Esophagus squamous epithelium (tissue), 5 donors: ENCODE results near the gene RCOR2. TPM values are rescaled to one million over a fixed set of nuclear protein-coding genes. Genes with fewer than 3 reads are reported as not detected.

Experiments used
- DNase-seq: peaks from one replicate; lab custom pipeline; 2025; lab: John Stamatoyannopoulos, UW
- H3K27ac ChIP-seq, 4 donors: fragments of 200-600 bp; sonication (generic); one replicate each; pipeline ENCODE4 v1.5.1; 2016 to 2019; ENCODE audit warnings: mild to moderate bottlenecking in 1 of 4
- H3K27me3 ChIP-seq, 4 donors: fragments of 200-600 bp; sonication (generic); 1 replicate in 3 of 4; 2 replicates in 1 of 4; pipeline versions ENCODE4 v1.5.1 to v1.6.0; 2017 to 2021; ENCODE audit warnings: antibody characterized with exemption in 1 of 4
- H3K36me3 ChIP-seq, 3 donors: fragments of 200-600 bp; sonication (generic); one replicate each; pipeline ENCODE4 v1.5.1; 2016 to 2019
- H3K4me1 ChIP-seq, 3 donors: fragments of 200-600 bp; sonication (generic); one replicate each; pipeline ENCODE4 v1.5.1; 2017 to 2019
- H3K4me3 ChIP-seq, 4 donors: fragments of 200-600 bp; sonication (generic); 1 replicate in 3 of 4; 2 replicates in 1 of 4; pipeline ENCODE4 v1.5.1; 2016 to 2019; ENCODE audit warnings: mild to moderate bottlenecking in 2 of 4, moderate library complexity in 1 of 4
- H3K9me3 ChIP-seq, 3 donors: fragments of 200-600 bp; sonication (generic); one replicate each; pipeline ENCODE4 v1.5.1; 2016 to 2019
- POLR2A ChIP-seq, 4 donors: fragments of 450-650 bp; IDR thresholded peaks; one replicate each; pipeline ENCODE4 v1.6.1; 2017; ENCODE audit warnings: antibody characterized with exemption in 4 of 4, mild to moderate bottlenecking in 4 of 4, moderate library complexity in 3 of 4
- WGBS, 2 donors: methylation state at CpG; one replicate each; pipeline ENCODE4 v1.1.5; 2018; 5-methylcytosine and 5-hydroxymethylcytosine counted together
- intact Hi-C: fragments of 100-400 bp; cut with DNase I; formaldehyde crosslinking; loops from one replicate; pipeline ENCODE4 v1.15.0; 2022
- total RNA-seq, 4 donors: library from RNA; depleted of rRNA; stranded (reverse); fragments of >200 nt; gene quantifications; one replicate each; pipeline ENCODE4 v1.1.0, GENCODE V29; 2016
- TF ChIP-seq, protein P1 (sequence below), 6 experiments: fragments of 450-650 bp in 4 of 6; fragments of 200-600 bp in 2 of 6; sonication (generic) in 2 of 6; IDR thresholded peaks; one replicate each; pipeline ENCODE4 v1.5.1; 2016 to 2019; ENCODE audit warnings: antibody characterized with exemption in 6 of 6, mild to moderate bottlenecking in 4 of 6, moderate library complexity in 4 of 6
- donor health status: DM: yes; HTN: yes; CAD: no.

Gene RCOR2
- total RNA-seq, 4 donors from 2014 or later, result 0.19 to 0.49 (median 0.22) TPM; not detected in 1

DNA sequence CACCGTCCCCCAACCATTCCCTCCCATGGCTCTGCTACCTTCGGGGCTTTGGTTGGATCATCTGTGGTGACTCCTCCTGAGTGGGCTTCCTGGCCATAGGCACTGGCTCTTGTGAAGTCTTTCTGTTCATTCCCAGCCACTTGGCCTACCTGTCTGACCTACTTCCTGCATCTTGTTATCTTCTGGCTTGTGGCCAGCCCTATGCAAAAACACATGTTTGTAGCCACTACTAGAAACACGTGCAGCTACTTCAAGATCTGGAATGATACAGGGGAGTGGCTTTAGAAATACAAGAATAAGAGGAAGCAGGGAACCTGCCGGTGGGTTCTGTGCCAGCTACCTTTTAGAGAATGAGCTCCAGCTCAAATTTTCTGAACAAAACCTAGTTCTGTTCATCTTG, 20.9 kb downstream of the RCOR2 start:
- H3K36me3 ChIP-seq, result peaks cover 39 to 94% (median 46%) of the 10 kb centered on the region in 3 donors
- no peak for DNase-seq

DNA sequence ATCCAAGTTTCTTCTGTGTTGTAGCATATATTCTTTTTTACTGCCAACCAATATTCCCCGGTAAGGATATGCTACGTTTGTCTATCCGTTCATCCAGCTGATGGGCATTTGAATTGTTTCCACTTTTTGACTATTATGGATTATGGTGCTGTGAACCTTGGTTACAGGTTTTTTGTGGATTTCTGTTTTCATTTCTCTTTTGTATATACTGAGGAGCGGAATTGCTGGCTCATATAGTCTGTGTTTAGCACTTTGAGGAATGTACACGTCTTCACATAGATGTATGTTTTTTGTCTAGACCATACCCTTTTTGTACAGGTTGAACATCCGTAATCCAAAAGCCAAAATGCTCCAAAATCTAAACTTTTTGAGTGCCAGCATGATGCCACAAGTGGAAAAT, 23.6 kb downstream of the RCOR2 start:
- Histone ChIP-seq H3K4me1 (peaks cover 19 to 60% (median 40%) of the 10 kb centered on the region in 3 donors), H3K27me3 (no peaks in the 10 kb centered on the region), H3K27ac (no peak overlapping the region), H3K36me3 (peaks cover 20 to 76% (median 21%) of the 10 kb centered on the region in 3 donors), H3K9me3 (no peaks in the 10 kb centered on the region), H3K4me3 (no peak overlapping the region)
- DNase-seq, result no peak
- no peak for TF ChIP-seq POLR2A (IDR thresholded peaks at IDR 0.05)
- TF ChIP-seq, protein P1, sequence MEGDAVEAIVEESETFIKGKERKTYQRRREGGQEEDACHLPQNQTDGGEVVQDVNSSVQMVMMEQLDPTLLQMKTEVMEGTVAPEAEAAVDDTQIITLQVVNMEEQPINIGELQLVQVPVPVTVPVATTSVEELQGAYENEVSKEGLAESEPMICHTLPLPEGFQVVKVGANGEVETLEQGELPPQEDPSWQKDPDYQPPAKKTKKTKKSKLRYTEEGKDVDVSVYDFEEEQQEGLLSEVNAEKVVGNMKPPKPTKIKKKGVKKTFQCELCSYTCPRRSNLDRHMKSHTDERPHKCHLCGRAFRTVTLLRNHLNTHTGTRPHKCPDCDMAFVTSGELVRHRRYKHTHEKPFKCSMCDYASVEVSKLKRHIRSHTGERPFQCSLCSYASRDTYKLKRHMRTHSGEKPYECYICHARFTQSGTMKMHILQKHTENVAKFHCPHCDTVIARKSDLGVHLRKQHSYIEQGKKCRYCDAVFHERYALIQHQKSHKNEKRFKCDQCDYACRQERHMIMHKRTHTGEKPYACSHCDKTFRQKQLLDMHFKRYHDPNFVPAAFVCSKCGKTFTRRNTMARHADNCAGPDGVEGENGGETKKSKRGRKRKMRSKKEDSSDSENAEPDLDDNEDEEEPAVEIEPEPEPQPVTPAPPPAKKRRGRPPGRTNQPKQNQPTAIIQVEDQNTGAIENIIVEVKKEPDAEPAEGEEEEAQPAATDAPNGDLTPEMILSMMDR (IDR thresholded peaks at IDR 0.05), result no peak
- intact Hi-C loops, result loop anchor here (10.0 kb wide), 1 partner anchor 59 kb away; the partner anchor contains the start of gene MARK2
- WGBS, 2 donors, result 96 to 98% methylated on average over 6 of the region's 6 CpGs

More for the DNA sequence above, 20.9 kb downstream of the RCOR2 start:
- intact Hi-C loops, result loop anchor here (10.0 kb wide), 1 partner anchor 61 kb away; the partner anchor contains the start of gene MARK2
- H3K27me3 ChIP-seq, result no peaks in the 10 kb centered on the region
- 66 to 72% methylated on average over 4 of the region's 4 CpGs for whole genome bisulfite sequencing, 2 donors
- no peak overlapping the region for H3K4me3 ChIP-seq
- no peaks in the 10 kb centered on the region for H3K9me3 ChIP-seq
- TF ChIP-seq, protein P1 (IDR thresholded peaks at IDR 0.05), result no peak
- no peak for TF ChIP-seq POLR2A (IDR thresholded peaks at IDR 0.05)
- H3K27ac ChIP-seq, result no peak overlapping the region
- H3K4me1 ChIP-seq, result peaks cover 0 to 33% (median 15%) of the 10 kb centered on the region in 3 donors

DNA sequence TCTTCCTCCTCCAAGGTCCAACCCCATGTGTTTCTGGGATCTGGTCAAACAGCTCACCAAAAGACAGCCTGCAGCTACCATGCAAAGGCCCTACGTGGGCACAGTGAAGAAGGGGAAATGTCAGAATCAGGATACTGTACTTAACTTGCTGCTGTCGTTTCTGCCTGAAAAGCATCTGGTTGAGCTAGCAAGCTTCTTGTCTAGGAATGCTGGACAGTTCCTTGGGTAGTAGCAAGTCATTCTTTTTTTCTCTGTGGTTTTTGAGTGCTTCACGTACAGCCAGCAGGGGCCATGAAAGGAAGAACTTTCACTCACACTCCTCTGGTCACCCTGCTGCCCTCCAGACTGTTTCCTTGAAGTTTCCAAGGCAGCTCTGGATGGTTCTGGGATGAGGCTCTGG, 24.7 kb downstream of the RCOR2 start:
- Histone ChIP-seq H3K9me3 (no peaks in the 10 kb centered on the region), H3K27me3 (no peaks in the 10 kb centered on the region), H3K4me3 (no peak overlapping the region), H3K4me1 (peaks cover 30 to 68% (median 51%) of the 10 kb centered on the region in 3 donors), H3K36me3 (peaks cover 11 to 64% (median 15%) of the 10 kb centered on the region in 3 donors), H3K27ac (no peak overlapping the region)
- intact Hi-C loops, result loop anchor here (10.0 kb wide), 1 partner anchor 57 kb away; the partner anchor contains the start of gene MARK2
- DNase-seq, result no peak
- 45% methylated on average over 2 to 3 of the region's 3 CpGs for WGBS, 2 donors
- TF ChIP-seq, protein P1 (IDR thresholded peaks at IDR 0.05), result no peak
- TF ChIP-seq POLR2A (IDR thresholded peaks at IDR 0.05), result no peak

DNA sequence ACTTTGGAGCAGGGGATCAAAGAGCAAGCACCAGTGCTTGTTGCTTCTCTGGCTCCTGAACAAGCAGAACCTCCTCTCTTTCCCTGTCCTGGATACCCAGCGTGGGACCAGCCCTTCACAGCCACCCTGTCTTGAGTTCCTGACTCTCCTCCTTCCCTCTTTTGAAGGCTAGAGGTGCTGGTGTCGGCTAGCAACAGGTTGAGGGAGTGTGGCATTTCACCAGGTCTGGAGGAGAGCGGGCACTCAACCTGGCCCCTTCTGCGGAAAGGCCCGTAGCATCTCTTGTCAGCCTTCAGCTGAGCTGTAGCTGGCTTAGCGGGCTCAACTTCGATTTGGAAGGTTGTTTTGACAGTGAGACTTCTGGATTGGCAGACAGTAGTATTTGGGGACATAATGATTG, 26.6 kb downstream of the RCOR2 start:
- Histone ChIP-seq H3K9me3 (no peaks in the 10 kb centered on the region), H3K4me1 (peaks cover 33 to 66% (median 57%) of the 10 kb centered on the region in 3 donors), H3K27me3 (no peaks in the 10 kb centered on the region), H3K27ac (peak overlapping the region; percentile 5 to 96 (median 91)), H3K36me3 (peaks cover 0 to 48% (median 11%) of the 10 kb centered on the region in 3 donors), H3K4me3 (peak overlapping the region in 1 of 4 donors; percentile 39)
- no peak for DNase-seq
- intact Hi-C loops, result loop anchor here (10.0 kb wide), 1 partner anchor 56 kb away; the partner anchor contains the start of gene MARK2
- TF ChIP-seq, protein P1 (IDR thresholded peaks at IDR 0.05), result no peak
- TF ChIP-seq POLR2A (IDR thresholded peaks at IDR 0.05), result no peak
- WGBS, 2 donors, result 79 to 84% methylated on average over 2 to 7 of the region's 7 CpGs

DNA sequence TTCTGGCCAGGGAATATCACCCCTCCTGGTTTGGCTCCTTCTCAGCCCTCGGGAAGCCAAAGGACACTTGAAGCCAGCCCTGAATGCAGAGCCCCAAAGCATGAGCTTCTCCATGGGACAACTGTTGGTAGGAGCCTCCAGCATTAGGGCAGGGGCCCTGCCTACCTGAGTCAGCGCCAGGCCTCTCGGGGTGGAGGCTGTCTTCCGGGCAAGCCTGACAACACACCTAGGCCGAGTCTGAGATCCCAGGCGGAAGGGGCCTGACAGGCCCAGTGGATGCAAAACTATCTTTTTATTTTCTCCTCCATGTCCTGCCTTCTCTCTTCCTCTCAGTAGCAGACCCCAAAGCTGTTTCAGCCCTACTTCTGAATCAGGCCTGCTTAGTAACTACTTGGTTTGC, 27.6 kb downstream of the RCOR2 start:
- TF ChIP-seq, protein P1 (IDR thresholded peaks at IDR 0.05), result no peak
- peak in 1 of 4 donors; percentile 18 for TF ChIP-seq POLR2A (IDR thresholded peaks at IDR 0.05)
- H3K36me3 ChIP-seq, result peaks cover 0 to 42% (median 4%) of the 10 kb centered on the region in 3 donors
- no peaks in the 10 kb centered on the region for H3K9me3 ChIP-seq
- intact Hi-C loops, result no loop called here
- peak overlapping the region; percentile 25 to 61 (median 42) for H3K4me3 ChIP-seq
- 59 to 67% methylated on average over 5 to 6 of the region's 6 CpGs for WGBS, 2 donors
- no peaks in the 10 kb centered on the region for H3K27me3 ChIP-seq
- H3K27ac ChIP-seq, result peak overlapping the region; percentile 84 to 96 (median 91)
- no peak for DNase-seq
- peaks cover 33 to 70% (median 58%) of the 10 kb centered on the region in 3 donors for H3K4me1 ChIP-seq
